Amniotic stem cell (primary cell): ENCODE measurements around the gene GSX2.

ENCODE experiments used
- DNase-seq: peaks from one replicate; lab custom pipeline; 2025; lab: John Stamatoyannopoulos, UW

Gene GSX2

GRCh38 chr4:54077812-54078211 lies 22.2 kb upstream of the GSX2 start:
- DNase-seq: no peak

DNA sequence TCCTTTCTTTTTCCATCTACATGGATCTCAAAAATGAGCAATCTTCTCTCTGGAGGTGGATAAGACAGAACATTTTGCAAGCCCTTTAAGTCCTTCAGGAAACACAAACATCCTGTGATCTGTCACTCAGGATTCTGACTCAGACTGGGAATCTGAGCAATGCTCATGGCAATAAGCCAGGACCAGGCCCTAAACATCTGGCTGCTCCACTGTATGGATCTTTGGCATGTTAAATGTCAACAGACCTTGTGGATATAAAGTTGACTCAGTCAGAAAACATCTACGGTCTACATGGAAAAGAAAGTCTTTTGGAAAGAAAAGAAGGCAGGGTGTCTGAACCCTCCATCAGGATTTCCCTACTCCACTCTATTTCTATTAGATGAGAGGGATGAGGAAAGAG lies 17.8 kb upstream of the GSX2 start:
- peak; percentile 79 for DNase-seq

- no peak for DNase-seq
These were observed 14.7 kb upstream of the GSX2 start for GRCh38 chr4:54085284-54085683.

DNA sequence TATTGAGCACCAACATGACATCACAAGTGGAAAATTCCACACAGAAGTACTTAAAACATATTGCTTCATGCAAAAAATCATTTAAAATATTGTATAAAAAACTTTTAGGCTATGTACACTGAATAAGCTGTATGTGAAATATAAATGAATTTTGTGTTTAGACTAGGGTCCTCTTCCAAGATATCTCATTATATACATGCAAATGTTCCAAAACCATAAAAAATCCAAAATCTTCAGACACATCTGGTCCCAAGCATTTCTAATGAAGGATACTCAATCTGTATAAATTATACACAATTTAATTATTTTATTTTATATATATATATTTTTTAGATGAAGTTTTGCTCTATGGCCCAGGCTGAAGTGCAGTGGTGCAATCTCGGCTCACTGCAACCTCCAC lies 10.1 kb upstream of the GSX2 start:
- DNase-seq: no peak

- DNase-seq: no peak
These were observed 9.6 kb upstream of the GSX2 start for GRCh38 chr4:54090404-54090803.

DNA sequence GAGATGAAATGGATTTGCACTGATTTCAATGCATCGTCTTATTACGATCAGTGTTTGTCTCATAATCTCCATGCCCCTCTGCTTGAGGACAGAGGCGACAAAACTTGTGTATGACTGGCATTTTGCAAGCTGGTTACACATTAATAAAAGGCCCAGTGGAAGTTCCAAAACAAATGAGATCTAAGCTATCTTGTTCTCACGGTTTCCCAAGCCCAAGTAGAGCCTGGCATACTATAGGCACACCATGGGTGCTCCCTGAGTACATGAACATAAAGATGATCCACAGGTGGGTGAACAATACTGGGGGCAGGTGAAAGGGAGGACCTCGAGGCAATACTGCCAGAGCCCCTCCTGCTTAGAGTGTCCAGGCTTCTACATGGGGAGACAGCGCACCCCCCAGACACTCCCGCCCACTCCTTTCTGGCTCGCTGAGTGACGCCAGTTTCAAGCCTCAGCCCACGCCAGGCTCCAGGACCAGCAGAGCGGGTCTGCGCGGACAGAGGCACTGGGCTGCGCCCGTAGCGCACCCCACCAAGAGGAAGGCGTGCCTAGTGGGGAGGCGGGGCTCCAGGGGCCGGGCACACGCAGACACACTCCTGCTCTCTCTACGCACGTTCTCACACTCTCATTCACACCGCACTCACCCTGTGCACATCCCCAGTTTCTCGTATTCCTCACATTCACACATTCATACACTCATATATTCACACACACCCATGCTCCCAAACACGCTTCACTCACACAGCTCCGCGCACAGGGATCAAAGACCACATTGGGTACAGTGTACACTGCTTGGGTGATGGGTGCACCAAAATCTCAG lies 8.9 kb upstream of the GSX2 start:
- no peak for DNase-seq

DNA sequence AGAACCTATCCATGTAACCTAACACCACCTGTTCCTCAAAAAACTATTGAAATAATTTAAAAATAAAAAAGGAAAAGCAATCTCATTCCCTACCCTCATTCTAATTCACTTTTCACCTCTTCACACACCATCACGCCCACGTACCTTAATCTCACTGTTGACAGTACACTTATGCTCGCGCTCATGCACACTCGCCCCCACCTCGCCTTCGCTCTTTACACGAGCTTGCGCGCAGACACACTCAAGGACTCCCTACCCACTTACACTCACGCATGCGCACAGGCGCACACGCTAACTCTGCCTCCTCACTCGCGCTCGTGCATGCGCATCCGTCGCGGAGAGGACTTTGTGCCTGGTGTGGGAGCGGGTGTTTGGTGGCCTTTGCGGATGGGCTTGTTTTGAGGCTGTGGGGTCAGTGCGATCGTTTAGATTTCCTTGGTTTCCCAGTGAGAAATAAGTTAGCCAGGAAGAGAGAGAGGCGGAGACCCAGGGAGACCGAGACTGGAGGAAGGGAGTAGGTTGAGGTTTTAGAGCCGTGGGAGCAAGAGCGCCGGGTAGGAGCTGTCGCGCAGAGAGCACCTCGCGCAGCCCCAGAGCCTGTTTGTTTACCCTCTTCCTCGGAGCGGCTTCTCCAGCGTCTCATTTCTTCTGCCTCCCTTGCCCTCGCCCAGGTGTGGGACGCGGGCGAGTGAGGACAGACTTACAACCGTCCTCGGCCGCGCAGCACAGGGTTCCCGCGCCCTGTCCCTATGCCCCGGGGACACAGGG lies 8.1 kb upstream of the GSX2 start:
- no peak for DNase-seq

DNA sequence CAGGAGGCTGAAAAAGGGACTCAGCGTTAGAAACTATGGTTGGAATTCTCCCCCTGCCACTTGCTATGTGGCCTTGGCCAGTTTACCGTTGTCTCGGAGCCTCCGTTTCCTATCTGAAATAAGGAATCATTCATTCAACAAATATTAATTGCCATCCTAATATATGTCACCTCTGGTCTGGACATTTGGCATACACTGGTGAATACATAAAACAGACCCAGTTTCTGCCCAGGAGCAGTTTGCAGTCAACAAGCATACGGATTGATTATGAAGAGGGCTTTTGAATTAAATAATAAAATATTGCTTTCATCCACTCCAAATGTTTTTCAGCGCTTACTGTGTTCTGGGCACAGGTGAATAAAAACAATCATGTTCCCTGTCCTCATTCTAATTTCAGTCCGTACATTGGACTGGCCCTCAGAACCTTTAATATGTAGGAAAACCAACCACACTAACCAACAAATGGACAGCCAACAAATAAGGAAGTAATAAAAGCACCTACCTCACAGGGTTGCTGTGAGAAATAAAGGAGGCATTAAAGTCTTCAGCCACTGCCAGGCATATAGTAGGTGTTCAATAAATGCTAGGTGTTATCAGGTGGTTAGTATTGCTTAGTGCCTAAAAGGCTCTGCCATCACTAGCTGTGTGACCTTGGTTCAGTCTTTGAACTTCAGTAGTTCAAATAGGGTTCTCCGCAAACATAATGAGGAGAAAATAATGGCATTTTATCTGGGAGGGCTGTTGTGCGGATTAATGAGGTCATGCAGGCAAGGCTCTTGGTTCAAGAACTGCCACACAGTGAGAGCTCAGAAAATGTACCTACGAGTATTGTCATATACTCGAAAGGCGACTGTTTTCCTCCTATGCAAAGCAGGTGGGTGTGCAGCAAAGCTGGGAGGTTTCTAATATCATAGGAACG lies 7.3 kb upstream of the GSX2 start:
- DNase-seq: no peak

DNA sequence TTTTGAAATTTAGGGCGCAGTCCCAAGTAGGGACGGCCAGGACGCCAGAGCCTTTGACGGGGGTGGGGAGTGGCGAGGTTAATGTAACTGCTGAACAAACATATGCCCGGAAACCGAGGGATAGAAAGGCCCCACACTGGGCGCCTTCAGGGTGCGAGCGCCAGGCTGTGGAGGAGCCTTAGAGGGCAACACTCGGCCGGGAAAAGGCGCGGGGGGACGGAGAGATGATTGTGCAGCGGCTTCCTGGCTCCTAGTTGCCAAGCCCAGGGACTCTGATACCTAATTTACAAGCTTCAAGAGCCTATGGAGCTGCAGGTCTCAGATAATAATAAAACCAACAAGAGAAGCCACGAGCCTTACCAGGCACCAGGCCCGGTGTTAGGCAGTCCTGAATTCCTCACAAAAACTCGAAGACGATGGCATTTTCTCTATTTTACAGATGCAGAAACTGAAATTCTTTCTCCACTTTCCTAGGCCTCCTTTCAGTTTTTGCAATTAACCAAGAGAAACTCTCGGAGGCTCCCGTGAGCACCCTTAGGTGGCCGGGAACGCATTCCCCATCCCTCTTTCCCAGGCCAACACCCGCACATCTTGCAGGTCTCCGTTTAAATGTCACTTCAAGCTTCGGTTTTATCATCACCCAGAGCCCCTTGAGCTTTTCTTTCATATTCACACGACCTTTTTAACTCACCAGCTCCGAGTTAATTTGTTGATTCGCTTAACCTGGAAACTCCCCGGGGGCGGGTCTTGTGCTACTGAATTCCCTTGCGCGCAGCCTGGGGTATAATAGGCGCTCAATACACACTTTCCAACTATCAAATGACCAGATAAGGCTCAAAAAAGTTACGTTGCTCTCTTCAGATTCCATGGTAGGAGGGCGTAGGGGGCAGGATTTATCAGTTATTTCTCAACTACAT lies 6.4 kb upstream of the GSX2 start:
- DNase-seq: no peak

DNA sequence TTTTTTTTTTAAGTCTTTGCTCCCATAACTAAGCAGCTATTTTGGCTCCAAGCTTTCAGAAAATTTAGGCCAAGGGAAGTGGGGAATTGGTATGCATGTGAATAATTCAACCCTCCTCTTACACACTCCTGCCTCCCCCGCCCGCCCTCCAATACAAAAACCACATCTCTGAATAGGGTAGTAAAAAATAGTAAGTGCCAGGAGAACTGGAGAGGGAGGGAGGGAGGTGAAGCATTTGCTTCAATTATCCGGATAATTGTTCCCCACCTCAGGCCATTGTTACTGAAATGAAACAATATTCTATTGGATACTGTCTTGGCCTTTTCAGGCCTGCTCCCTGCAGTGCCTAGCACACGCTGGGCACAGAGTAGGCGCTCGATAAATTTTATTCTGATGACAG lies 5.5 kb upstream of the GSX2 start:
- no peak for DNase-seq

GRCh38 chr4:54095110-54095825 lies 4.7 kb upstream of the GSX2 start:
- DNase-seq: no peak

DNA sequence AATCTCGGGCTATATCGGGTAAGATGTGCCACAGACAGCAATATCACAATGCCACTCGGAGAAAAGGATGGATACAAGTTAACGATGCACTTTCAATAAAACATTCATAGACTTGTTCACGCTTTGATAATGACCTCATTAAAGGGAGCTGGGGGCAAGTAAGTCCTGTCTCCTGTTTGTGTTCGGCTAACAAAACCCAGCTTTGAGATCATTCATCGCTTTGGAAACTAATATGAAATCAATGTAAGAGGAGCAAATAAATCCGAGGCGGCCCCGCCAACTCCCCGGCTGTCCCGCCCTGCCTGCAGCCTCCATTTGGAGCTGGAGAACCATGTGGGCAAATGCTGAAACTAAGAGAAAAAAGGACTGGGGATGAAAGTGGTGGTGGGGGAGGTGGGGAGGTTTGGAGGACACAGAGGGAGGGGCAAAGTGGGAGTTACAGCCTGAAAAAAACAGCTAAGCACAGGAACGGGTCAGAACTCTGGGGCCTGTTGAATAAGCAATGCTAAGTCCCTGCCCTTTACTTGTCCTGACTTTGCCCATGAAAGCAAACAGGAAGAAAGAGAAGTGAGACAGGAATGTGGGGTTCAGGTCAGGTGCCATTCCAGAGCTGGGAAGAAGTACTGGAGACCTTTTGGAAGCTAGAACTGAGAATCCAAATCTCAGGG lies 3.5 kb upstream of the GSX2 start:
- no peak for DNase-seq

DNA sequence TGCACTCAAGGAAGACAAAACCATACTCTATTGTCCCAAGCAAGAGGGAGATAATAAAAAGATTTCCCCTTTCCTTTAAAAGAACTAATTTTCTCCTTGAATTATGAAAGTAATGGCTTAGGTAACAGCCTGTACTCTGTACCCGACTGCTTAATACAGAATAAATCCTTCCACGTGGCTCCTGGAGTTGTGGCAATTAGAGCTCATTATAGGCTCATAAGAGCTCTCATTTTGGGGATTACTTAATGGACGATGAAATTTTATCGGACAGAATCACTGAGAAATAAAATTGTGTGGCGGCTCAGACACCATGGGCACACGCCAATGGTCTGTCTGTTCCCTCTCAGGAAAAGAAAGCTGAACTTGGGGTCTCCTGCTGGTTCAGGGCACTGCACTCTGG lies 2.8 kb upstream of the GSX2 start:
- DNase-seq: no peak

DNA sequence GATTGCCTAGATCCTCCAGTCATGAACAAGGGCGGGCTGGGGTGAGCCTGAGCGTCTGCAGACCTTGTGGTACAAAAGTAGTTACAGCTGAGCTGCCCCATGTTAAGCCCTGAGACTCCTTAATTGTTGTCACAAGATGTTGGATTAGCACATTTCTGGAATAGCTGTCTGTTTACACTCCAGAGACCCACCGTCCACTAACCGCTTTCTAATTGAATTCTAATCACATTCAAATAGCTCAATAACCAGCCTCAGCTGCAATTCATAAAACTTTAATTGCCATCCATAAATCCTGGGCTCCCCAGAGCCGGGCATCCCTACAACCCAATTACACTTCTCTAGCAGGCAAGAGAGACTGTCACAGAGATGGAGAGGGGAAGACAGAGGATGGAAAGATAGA lies 1.6 kb upstream of the GSX2 start:
- no peak for DNase-seq

DNA sequence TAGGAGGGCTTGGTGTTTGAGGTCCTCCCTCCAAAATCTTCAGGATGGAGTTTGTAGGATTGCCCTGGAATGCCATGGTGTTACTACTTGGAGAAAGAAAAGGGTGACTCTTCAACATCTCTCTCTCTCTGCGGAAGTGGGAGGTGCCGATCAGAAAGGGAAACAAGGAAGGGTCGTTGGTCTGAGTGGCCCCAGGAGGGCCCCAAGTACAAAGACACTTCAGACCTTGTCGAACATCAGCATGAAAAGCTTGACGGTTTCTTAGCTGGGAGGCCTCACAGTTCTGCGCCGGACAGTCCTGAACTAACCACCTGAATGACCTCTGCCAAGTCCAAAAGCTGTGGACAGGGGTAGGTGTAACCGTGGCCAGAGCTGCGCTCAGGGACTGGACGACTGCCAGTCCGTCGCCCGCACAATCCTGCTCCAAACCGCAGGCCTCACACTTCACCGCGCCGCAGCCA lies 646 bp upstream of the GSX2 start:
- DNase-seq: no peak

DNA sequence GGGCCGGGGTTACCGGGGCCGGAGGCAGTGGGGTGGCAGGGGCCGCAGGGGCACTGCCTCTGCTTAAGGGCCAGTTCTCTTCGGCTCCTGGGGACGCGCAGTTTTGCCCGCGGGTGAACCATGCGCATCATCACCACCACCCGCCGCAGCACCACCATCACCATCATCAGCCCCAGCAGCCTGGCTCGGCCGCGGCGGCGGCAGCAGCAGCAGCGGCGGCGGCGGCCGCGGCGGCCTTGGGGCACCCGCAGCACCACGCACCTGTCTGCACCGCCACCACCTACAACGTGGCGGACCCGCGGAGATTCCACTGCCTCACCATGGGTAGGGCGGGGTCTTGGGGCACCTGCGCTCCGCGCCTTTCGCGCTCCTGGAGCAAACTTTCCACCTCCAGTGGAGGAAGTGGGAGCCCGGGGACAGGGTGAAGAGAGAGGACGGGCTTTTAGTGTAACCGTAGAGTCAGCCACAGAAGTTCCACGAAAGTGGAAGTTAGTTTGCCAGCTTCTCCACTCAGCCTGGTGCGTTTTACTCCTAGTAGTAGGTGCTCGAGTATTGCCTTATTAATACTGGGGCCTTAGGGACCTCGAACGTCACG lies 729 bp downstream of the GSX2 start:
- DNase-seq: no peak

- no peak for DNase-seq
These were observed 1.5 kb downstream of the GSX2 start for GRCh38 chr4:54101190-54102041.

DNA sequence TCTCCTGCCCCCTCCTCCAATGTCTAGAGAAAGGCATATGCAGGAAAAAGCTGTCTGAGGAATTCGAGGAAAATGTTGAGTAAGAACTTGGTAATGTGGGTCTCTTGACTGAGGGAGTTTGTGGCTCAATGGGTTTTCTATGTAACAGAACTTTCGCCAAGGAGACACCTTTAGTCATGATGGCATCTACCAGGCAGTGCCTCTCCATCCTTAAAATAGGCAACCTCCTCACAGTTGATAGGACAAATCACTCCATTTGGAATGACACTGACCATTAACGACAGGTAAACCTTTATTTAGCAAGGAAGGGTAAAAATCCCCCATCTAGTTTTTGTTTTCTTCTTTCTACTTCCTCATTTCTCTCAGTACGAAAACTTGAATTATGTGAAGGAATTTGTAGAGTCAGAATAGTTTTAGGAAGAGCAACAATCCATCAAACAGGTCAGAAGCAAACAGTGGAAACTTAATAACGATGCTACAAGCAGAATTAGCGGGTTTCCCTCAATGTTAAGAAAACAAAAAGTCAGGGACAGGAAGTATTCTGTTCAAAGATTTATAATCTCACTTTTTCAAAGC lies 2.7 kb downstream of the GSX2 start:
- no peak for DNase-seq
